Thoracic aorta endothelial cell (primary cell): Measurements from ENCODE around the gene GAL3ST1. TPM values are rescaled to one million over a fixed set of nuclear protein-coding genes. Genes with fewer than 3 reads are reported as not detected.

ENCODE experiments used
- total RNA-seq: library from RNA; depleted of rRNA; stranded (reverse); fragments of >200 nt; gene quantifications from 2 replicates; pipeline ENCODE4 v1.2.3, GENCODE V29; 2012

GAL3ST1 gene, protein sequence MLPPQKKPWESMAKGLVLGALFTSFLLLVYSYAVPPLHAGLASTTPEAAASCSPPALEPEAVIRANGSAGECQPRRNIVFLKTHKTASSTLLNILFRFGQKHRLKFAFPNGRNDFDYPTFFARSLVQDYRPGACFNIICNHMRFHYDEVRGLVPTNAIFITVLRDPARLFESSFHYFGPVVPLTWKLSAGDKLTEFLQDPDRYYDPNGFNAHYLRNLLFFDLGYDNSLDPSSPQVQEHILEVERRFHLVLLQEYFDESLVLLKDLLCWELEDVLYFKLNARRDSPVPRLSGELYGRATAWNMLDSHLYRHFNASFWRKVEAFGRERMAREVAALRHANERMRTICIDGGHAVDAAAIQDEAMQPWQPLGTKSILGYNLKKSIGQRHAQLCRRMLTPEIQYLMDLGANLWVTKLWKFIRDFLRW
- not detected in 2 replicates for total RNA-seq

DNA sequence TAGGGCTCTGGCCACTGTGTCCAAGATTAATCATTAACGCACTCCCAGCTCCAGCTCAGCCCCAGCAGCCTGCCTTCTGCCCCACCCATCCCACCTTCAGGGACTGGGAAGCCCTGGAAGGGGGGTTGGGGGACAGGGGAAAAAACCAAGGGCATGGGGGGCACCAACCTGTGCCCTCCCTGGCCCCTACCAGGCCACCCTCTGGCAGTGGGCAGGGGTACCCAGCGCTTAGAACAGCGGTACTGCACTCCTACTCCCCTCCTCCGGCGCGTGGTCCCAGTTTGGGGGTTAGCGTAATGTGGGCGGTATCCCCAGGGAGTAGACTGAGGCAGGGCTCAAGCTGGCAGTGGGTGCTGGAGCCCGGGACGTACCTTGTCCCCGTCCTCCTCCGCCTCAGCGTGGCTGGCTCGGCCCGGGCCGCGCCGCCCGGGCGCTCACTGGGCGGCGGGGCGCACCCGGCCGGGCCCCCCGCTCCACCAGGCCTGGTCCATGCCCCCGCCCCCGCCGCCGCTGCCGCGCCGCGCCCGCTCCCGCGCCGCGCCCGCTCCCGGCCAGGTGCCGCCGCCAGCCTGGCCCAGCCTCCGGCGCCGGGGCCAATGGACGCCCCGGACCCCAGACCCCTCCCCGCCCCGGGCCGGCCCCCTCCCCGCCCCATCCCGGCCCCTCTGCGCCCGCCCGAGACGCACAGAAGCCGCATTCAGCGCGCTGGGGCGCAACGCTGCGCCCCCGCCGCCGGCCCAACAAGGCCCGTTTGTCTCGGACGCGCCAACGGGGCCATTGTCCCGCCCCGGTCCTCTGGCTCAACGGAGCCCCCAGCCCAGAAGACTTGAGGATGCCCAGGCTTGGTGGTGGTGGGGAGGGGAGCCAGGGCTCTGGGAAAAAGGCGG, at the start of gene GAL3ST1:
Gene GAL3ST1, minus strand, starts transcription at position 571 of the 887 bp plus-strand sequence. CDS start 17,273 bp downstream, outside the sequence.

DNA sequence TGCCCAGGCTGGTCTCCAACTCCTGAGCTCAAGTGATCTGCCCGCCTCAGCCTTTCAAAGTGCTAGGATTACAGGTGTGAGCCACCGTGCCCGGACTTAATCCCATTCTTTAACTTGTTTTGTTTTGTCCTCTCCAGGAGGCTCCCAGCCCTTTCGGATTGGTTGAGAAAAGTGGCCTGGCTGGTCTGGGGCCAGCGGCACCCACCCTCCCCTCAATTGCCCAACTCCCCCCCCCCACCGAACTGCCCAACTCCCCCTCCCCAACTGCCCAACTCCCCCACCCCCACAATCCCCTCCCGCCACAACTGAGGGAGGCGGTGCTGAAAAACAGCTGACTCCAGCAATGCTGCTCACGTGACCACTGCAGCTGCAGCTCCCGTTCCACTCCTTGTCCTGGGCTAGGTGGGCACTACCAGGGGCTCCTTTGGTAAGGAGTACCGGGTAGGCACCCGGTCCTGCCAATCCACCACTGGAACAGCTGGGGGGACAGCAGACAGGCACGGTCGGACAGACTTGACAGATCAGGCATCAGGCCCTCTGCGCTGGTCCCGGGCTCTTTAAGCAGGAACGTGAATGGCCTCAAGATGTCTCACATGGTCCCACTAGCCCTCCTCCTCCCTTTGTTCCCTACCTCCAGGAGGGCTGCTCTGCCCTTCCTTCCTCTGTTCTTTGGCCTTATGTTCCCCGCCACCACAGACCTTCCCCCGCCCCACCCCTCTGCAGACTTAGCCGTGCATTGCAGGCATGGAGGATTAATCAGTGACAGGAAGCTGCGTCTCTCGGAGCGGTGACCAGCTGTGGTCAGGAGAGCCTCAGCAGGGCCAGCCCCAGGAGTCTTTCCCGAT, 32.2 kb upstream of the GAL3ST1 start, which contains the start of gene TCN2:
Gene TCN2, plus strand, starts transcription at position 720 of the 845 bp plus-strand sequence. CDS start 158 bp downstream, outside the sequence.

DNA sequence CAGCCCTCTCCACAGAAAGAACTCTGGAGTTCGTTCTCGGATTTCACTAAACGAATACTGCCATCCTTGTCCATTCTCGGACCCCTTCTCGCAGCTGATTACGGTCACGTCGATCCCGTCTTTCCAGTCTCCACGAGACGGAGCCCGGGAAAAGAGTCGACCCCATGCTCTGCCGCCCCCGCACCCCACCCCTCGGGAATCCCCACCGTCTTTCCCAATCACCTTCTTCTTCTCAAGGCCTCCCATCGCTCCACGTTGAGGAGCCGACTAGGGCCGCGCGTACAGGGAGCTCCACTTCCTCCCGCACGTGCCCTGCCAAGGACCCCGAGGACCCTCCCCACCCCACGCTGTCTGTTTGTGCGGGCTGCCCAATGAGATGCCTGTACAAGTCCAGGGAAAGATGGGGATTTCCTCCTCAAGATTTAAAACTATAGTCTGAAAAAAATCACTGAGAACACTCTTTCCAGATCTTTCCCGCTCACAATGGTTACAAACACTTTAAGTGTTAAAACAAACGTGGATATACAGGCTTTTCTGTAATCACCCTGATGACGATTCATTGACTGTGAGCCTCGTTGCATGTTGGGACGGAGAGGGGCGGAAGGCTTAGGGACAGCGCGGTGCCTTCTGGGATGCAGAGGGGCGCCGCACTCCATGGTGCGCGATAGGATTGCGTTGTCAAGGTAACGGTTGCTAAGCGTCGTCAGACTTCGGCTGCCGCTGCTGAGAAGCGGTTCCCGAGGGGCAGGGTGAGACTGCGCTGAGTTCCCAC, 17.3 kb upstream of the GAL3ST1 start, which contains the start of gene PES1:
Gene PES1, minus strand, starts transcription at position 323 of the 772 bp plus-strand sequence. Its CDS starts 77 bp downstream, at position 246.

DNA sequence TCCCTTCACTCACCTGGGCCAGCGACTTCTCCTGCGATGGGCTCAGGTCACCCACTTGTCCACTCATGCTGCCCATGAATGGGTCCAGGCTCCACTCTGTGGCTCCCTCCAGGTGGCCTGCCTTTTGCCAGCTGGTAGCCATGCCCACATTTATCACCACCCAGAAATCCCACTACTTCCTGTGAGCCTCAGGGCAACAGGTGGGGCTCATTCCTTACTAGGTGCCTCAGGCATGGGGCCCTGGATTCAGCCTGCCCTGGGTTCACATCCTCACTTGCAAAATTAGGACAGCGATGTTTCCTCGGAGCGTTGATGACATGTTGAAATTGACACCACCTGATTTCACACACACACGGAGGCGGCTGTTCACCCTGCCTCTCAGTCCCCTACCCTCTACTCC, 27.8 kb downstream of the GAL3ST1 start, which contains the start of gene SEC14L6:
Gene SEC14L6, minus strand, starts transcription at position 126 of the 400 bp plus-strand sequence. Its CDS starts 59 bp downstream, at position 67.

Other genes starting within 250 kb of the GAL3ST1 start
- 6.3 and 8.2 TPM in 2 replicates for gene TBC1D10A, start 247.7 kb downstream of the GAL3ST1 start, total RNA-seq
- gene SF3A1, start 217.8 kb downstream of the GAL3ST1 start, total RNA-seq: 40.0 and 62.1 TPM in 2 replicates
- 0.93 and 1.7 TPM in 2 replicates for gene CCDC157, start 217.7 kb downstream of the GAL3ST1 start, total RNA-seq
- gene RNF215, start 187.3 kb downstream of the GAL3ST1 start, total RNA-seq: 10.2 and 10.8 TPM in 2 replicates
- gene SEC14L2, start 177.6 kb downstream of the GAL3ST1 start, total RNA-seq: 37.0 and 38.5 TPM in 2 replicates
- gene MTFP1, start 148.9 kb downstream of the GAL3ST1 start, total RNA-seq: 30.1 and 40.9 TPM in 2 replicates
- gene SEC14L3, start 102.6 kb downstream of the GAL3ST1 start, total RNA-seq: not detected in 2 replicates
- not detected in 2 replicates for gene SEC14L4, start 69.0 kb downstream of the GAL3ST1 start, total RNA-seq
- 0.29 TPM in 1 of 2 replicates, not detected in the other for gene SEC14L6, start 27.9 kb downstream of the GAL3ST1 start, total RNA-seq
- gene PES1, start 17.2 kb upstream of the GAL3ST1 start, total RNA-seq: 81.3 and 90.4 TPM in 2 replicates
- 33.7 and 52.9 TPM in 2 replicates for gene TCN2, start 32.5 kb upstream of the GAL3ST1 start, total RNA-seq
- gene SLC35E4, start 61.1 kb upstream of the GAL3ST1 start, total RNA-seq: 17.0 and 28.1 TPM in 2 replicates
- 19.0 and 25.7 TPM in 2 replicates for gene DUSP18, start 93.2 kb upstream of the GAL3ST1 start, total RNA-seq
- gene OSBP2, start 120.2 kb upstream of the GAL3ST1 start, total RNA-seq: 6.0 and 10.8 TPM in 2 replicates